ENCODE results near the gene GRK1.

DNA sequence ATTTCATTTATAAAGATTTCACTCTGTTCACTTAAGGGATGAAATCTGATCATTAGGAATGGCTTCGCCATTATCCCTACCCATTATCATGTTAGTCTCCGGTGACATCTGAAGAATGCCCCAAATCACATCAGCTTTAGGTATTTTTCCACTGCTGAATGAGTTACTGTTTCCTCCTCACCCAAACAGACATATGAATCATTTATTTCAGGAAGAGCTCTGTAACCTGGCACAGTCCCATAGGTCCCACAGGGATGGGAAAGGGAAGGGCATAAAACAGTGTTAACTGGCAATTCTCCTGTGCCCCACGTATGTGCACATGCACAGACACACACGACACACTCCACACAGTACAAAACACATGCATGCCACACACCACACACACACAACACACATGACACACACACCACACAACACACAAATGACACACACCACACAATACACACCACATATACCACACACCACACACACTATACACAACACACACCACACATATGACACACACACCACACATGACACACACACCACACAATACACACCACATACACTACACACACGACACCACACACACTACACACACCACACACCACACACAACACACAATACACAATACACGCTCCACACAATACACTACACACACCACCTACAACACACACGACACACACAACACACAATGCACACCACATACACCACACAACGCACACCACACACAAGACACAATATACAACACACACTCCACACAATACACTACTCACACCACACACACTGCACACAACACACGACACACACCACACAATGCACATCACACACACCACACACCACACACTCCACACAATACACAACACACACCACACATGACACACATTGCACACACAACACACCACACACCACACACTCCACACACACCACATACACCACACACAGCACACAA lies 107.4 kb downstream of the GRK1 start:
- TF ChIP-seq CREB1 (IDR thresholded peaks at IDR 0.05) (no peak), ATF3 (IDR thresholded peaks at IDR 0.05; ENCODE audit: insufficient read depth, low read depth, low read length) (no peak), BACH1 (IDR thresholded peaks at IDR 0.05; ENCODE audit: low read length) (no peak), JUND (IDR thresholded peaks at IDR 0.05; ENCODE audit: low read length) (no peak), CHD2 (IDR thresholded peaks at IDR 0.05; ENCODE audit: low read length) (no peak), EP300 (IDR thresholded peaks at IDR 0.05; ENCODE audit: borderline replicate concordance in 1 of 2, low read depth in 2 of 2, low read length in 2 of 2) (no peak), ZNF274 (IDR thresholded peaks at IDR 0.05; ENCODE audit: borderline replicate concordance, extremely low read depth, low read length) (no peak), SP1 (IDR thresholded peaks at IDR 0.05; ENCODE audit: low read depth, low read length) (no peak), RNF2 (IDR thresholded peaks at IDR 0.05; ENCODE audit: borderline replicate concordance, low read depth, low read length, missing control alignments, poor library complexity, severe bottlenecking) (no peak), EZH2 (IDR thresholded peaks at IDR 0.05; ENCODE audit: low read depth, low read length, severe bottlenecking) (no peak), TEAD4 (IDR thresholded peaks at IDR 0.05; ENCODE audit: low read depth, low read length) (no peak), POLR2AphosphoS5 (IDR thresholded peaks at IDR 0.05; ENCODE audit: low read depth, low read length) (no peak)
- TF ChIP-seq, protein P1, sequence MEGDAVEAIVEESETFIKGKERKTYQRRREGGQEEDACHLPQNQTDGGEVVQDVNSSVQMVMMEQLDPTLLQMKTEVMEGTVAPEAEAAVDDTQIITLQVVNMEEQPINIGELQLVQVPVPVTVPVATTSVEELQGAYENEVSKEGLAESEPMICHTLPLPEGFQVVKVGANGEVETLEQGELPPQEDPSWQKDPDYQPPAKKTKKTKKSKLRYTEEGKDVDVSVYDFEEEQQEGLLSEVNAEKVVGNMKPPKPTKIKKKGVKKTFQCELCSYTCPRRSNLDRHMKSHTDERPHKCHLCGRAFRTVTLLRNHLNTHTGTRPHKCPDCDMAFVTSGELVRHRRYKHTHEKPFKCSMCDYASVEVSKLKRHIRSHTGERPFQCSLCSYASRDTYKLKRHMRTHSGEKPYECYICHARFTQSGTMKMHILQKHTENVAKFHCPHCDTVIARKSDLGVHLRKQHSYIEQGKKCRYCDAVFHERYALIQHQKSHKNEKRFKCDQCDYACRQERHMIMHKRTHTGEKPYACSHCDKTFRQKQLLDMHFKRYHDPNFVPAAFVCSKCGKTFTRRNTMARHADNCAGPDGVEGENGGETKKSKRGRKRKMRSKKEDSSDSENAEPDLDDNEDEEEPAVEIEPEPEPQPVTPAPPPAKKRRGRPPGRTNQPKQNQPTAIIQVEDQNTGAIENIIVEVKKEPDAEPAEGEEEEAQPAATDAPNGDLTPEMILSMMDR (IDR thresholded peaks at IDR 0.05; ENCODE audit: control extremely low read depth in 1 of 3, insufficient read depth in 1 of 3, low read depth in 1 of 3, low read length in 3 of 3), result no peak
- TF ChIP-seq, protein P2, sequence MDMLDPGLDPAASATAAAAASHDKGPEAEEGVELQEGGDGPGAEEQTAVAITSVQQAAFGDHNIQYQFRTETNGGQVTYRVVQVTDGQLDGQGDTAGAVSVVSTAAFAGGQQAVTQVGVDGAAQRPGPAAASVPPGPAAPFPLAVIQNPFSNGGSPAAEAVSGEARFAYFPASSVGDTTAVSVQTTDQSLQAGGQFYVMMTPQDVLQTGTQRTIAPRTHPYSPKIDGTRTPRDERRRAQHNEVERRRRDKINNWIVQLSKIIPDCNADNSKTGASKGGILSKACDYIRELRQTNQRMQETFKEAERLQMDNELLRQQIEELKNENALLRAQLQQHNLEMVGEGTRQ (IDR thresholded peaks at IDR 0.05; ENCODE audit: low read length), result no peak
